PC-3 (cell line): ENCODE data around the gene KCNK13. TPM values are rescaled to one million over a fixed set of nuclear protein-coding genes. Genes with fewer than 3 reads are reported as not detected.

Experiments
- ATAC-seq: fragments of 200-7000 bp; cut with Tn5 transposase; 2 replicates; pipeline ENCODE4 v1.9.1; 2020; ENCODE audit warnings: mild to moderate bottlenecking, moderate library complexity
- BruUV-seq: library from RNA; stranded (reverse); fragments of 400-500 nt; replicated peaks from 2 replicates; lab custom pipeline; 2021; lab: Mats Ljungman, UMichigan
- CTCF ChIA-PET: fragments of 300-600 bp; sonication (Branson Sonifier 250); formaldehyde crosslinking; loops from one replicate; lab custom pipeline; 2022; ENCODE audit warnings: antibody characterized with exemption; lab: Charles Lee
- POLR2A ChIA-PET: fragments of 300-600 bp; sonication (Branson Sonifier 250); formaldehyde crosslinking; loops from one replicate; lab custom pipeline; 2022; ENCODE audit warnings: antibody characterized with exemption; ENCODE audit not compliant: unreplicated experiment; lab: Charles Lee
- DNase-seq: peaks from one replicate; pipeline ENCODE4 v3.0.0-alpha.2; 2015
- H2AFZ ChIP-seq: fragments of 300-600 bp; sonication (generic); 2 replicates; pipeline ENCODE4 v1.6.0; 2016; ENCODE audit warnings: antibody characterized with exemption, low read length
- H3F3A ChIP-seq: fragments of 300-600 bp; sonication (generic); one replicate; pipeline ENCODE4 v1.6.0; 2017; ENCODE audit warnings: antibody characterized with exemption, low read length, control low read depth, mild to moderate bottlenecking; ENCODE audit not compliant: unreplicated experiment
- H3K27ac ChIP-seq: fragments of 300-600 bp; sonication (generic); 2 replicates; pipeline ENCODE4 v1.5.1; 2016; ENCODE audit warnings: mild to moderate bottlenecking, low read length
- H3K27me3 ChIP-seq: fragments of 300-600 bp; sonication (generic); 2 replicates; pipeline ENCODE4 v1.6.1; 2016; ENCODE audit warnings: low read length, mixed read lengths
- H3K36me3 ChIP-seq: fragments of 300-600 bp; sonication (generic); 2 replicates; pipeline ENCODE4 v1.6.1; 2016; ENCODE audit warnings: low read depth, mixed run types, low read length, mixed read lengths
- H3K4me1 ChIP-seq: fragments of 300-600 bp; sonication (generic); 2 replicates; pipeline ENCODE4 v1.5.1; 2016; ENCODE audit warnings: low read length; ENCODE audit not compliant: insufficient read depth
- H3K4me2 ChIP-seq: fragments of 300-600 bp; sonication (generic); 2 replicates; pipeline ENCODE4 v1.6.0; 2016; ENCODE audit warnings: low read length
- H3K4me3 ChIP-seq: fragments of 300-600 bp; sonication (generic); 2 replicates; pipeline ENCODE4 v1.5.1; 2016; ENCODE audit warnings: mild to moderate bottlenecking, low read length, mixed read lengths
- H3K79me2 ChIP-seq: fragments of 300-600 bp; sonication (generic); 2 replicates; pipeline ENCODE4 v1.6.1; 2017; ENCODE audit warnings: low read length, mixed read lengths
- H3K9ac ChIP-seq: fragments of 300-600 bp; sonication (generic); 2 replicates; pipeline ENCODE4 v1.6.0; 2016; ENCODE audit warnings: mild to moderate bottlenecking, low read length
- H3K9me2 ChIP-seq: fragments of 300-600 bp; sonication (generic); replicated peaks from 2 replicates; pipeline ENCODE4 v1.6.1; 2016; ENCODE audit warnings: mixed run types, low read length, mixed read lengths
- H3K9me3 ChIP-seq: fragments of 300-600 bp; sonication (generic); 2 replicates; pipeline ENCODE4 v1.6.1; 2016; ENCODE audit warnings: low read length, mixed read lengths
- H4K20me1 ChIP-seq: fragments of 300-600 bp; sonication (generic); 2 replicates; pipeline ENCODE4 v1.6.1; 2016; ENCODE audit warnings: low read length, mixed read lengths
- CTCF ChIP-seq: fragments of 300-600 bp; sonication (generic); conservative IDR thresholded peaks from 2 replicates; pipeline ENCODE4 v1.5.1; 2017; ENCODE audit warnings: antibody characterized with exemption, low read depth, mild to moderate bottlenecking, low read length
- EZH2 ChIP-seq: fragments of 300-600 bp; sonication (generic); IDR thresholded peaks from one replicate; pipeline ENCODE4 v1.6.1; 2017; ENCODE audit warnings: antibody characterized with exemption, mild to moderate bottlenecking, low read length; ENCODE audit not compliant: unreplicated experiment
- EZH2phosphoT487 ChIP-seq: fragments of 300-600 bp; sonication (generic); IDR thresholded peaks from 2 replicates; pipeline ENCODE4 v1.6.1; 2018; ENCODE audit warnings: mild to moderate bottlenecking, antibody characterized with exemption, low read length, borderline replicate concordance
- intact Hi-C: fragments of 100-400 bp; cut with micrococcal nuclease; formaldehyde crosslinking; loops from 2 replicates; pipeline ENCODE4 v1.9.0; 2023
- total RNA-seq: library from RNA; depleted of rRNA; stranded (reverse); fragments of >200 nt; gene quantifications from 2 replicates; pipeline ENCODE4 v1.2.3, GENCODE V29; 2014

KCNK13 gene
- total RNA-seq, 1 experiment from 2014 or later, result 0.58 TPM

GRCh38 chr14:90053044-90053443, 8.8 kb upstream of the KCNK13 start:
- Histone ChIP-seq H3K27ac (peak overlapping the region; percentile 63), H2AFZ (peak overlapping the region; percentile 8; the same call in 1 of the 2 replicates), H3K4me3 (peak overlapping the region; percentile 36; the same call in 1 of the 2 replicates), H3K9me2 (no peaks in the 10 kb centered on the region), H3K27me3 (no peaks in the 10 kb centered on the region), H3K4me2 (peak overlapping the region; percentile 64), H3K36me3 (no peaks in the 10 kb centered on the region), H4K20me1 (no peaks in the 10 kb centered on the region), H3K9ac (no peak overlapping the region; the same call in 1 of the 2 replicates), H3F3A (no peaks in the 10 kb centered on the region), H3K9me3 (no peaks in the 10 kb centered on the region), H3K4me1 (peaks cover 16% of the 10 kb centered on the region), H3K79me2 (no peaks in the 10 kb centered on the region)
- CTCF ChIA-PET, result no interaction called here
- POLR2A ChIA-PET, result no interaction called here
- no peak for TF ChIP-seq EZH2
- TF ChIP-seq CTCF, result no peak
- DNase-seq (peak; percentile 61), ATAC-seq (peak; percentile 89)
- no TSS peak for BruUV-seq
- intact Hi-C loops, result loop anchor here (2.0 to 5.0 kb wide), 2 partner anchors 30 to 39 kb away; no protein-coding TSS in a partner anchor

DNA sequence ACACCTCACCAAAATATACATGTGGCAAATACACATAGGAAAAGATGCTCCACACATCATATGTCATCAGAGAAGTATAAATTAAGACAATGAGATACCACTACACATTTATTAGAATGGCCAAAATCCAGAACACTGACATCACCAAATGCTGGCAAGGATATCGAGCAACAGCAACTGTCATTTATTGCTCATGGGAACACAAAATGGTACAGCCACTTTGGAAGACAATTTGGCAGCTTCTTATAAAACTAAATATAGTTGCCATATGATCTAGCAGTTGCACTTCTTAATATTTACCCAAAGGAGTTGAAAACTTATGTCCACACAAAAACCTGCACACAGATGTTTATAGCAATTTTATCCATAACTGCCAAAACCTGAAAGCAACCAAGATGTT, 7.0 kb upstream of the KCNK13 start:
- no peaks in the 10 kb centered on the region; the same call in 1 of the 2 replicates for H3K27me3 ChIP-seq
- ATAC-seq (no peak), DNase-seq (no peak)
- H3K9me3 ChIP-seq, result no peaks in the 10 kb centered on the region
- BruUV-seq, result no TSS peak
- no peaks in the 10 kb centered on the region for H3K79me2 ChIP-seq
- H3K4me2 ChIP-seq, result no peak overlapping the region
- ChIA-PET POLR2A (no interaction called here), CTCF (no interaction called here)
- H3F3A ChIP-seq, result no peaks in the 10 kb centered on the region
- H3K4me1 ChIP-seq, result peaks cover 16% of the 10 kb centered on the region
- no peak overlapping the region for H3K9ac ChIP-seq
- H3K4me3 ChIP-seq, result no peak overlapping the region
- H3K27ac ChIP-seq, result no peak overlapping the region
- no peaks in the 10 kb centered on the region for H3K9me2 ChIP-seq
- no peak for TF ChIP-seq CTCF
- no peak for TF ChIP-seq EZH2phosphoT487
- no peak for TF ChIP-seq EZH2
- H4K20me1 ChIP-seq, result no peaks in the 10 kb centered on the region
- intact Hi-C loops, result loop anchor here (5.0 kb wide), 1 partner anchor 37 kb away; no protein-coding TSS in a partner anchor
- no peaks in the 10 kb centered on the region for H3K36me3 ChIP-seq
- H2AFZ ChIP-seq, result no peak overlapping the region

DNA sequence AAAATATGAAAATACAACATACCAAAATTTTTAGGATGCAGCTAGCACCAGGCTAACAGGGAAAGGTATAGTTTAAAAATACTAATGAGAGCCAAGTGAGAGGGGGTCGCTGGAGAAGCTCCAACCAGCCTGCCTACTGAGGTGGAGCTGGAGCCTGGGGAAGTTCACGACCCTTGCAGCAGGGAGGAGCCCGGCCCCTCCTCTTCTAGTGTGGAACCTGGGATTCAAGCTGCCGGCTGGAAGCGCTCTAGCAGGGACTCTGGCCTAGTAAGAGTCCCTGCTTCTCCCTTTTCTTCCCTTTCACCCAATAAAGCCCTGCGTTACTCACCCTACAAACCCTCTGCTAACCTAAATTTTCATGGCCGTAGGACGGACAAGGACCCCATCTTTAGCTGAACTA, 5.0 kb upstream of the KCNK13 start:
- ChIA-PET POLR2A (no interaction called here), CTCF (no interaction called here)
- Histone ChIP-seq H3K4me2 (no peak overlapping the region), H3K79me2 (no peaks in the 10 kb centered on the region), H2AFZ (no peak overlapping the region), H3K4me1 (peaks cover 16% of the 10 kb centered on the region), H3K27ac (no peak overlapping the region), H3K4me3 (no peak overlapping the region), H3K9me2 (no peaks in the 10 kb centered on the region), H3K36me3 (no peaks in the 10 kb centered on the region), H3F3A (no peaks in the 10 kb centered on the region), H3K9ac (no peak overlapping the region), H4K20me1 (no peaks in the 10 kb centered on the region), H3K27me3 (peaks cover 8% of the 10 kb centered on the region), H3K9me3 (no peaks in the 10 kb centered on the region)
- intact Hi-C loops, result no loop called here
- no peak for TF ChIP-seq EZH2
- TF ChIP-seq EZH2phosphoT487, result no peak
- TF ChIP-seq CTCF, result no peak
- no TSS peak for BruUV-seq
- ATAC-seq (no peak), DNase-seq (no peak)
